Fibroblast of mammary gland (primary cell): ENCODE measurements around the gene DDO.
A peak's percentile ranks its signal among the peaks of the same experiment; 100 is the strongest.
"Not testable (repeated sequence)": the region's sequence is repeated elsewhere in the genome, so short reads cannot be mapped to it uniquely, and the experiment has no call there.

ENCODE experiments used
- DNase-seq: peaks from one replicate; pipeline ENCODE4 v3.0.0-alpha.2; 2010; ENCODE audit warnings: low read depth
- H3K4me3 ChIP-seq: 2 replicates; pipeline ENCODE4 v1.5.1; 2011; ENCODE audit warnings: low read depth, mild to moderate bottlenecking, low read length, moderate library complexity; ENCODE audit not compliant: control insufficient read depth
- CTCF ChIP-seq: conservative IDR thresholded peaks from 2 replicates; pipeline ENCODE4 v1.5.1; 2011; ENCODE audit warnings: low read depth, low read length, inconsistent platforms; ENCODE audit not compliant: control insufficient read depth, insufficient read depth

Gene DDO

GRCh38 chr6:110354153-110354552 lies 61.2 kb downstream of the DDO start:
- no peak overlapping the region for H3K4me3 ChIP-seq
- TF ChIP-seq CTCF, result no peak
- no peak for DNase-seq

DNA sequence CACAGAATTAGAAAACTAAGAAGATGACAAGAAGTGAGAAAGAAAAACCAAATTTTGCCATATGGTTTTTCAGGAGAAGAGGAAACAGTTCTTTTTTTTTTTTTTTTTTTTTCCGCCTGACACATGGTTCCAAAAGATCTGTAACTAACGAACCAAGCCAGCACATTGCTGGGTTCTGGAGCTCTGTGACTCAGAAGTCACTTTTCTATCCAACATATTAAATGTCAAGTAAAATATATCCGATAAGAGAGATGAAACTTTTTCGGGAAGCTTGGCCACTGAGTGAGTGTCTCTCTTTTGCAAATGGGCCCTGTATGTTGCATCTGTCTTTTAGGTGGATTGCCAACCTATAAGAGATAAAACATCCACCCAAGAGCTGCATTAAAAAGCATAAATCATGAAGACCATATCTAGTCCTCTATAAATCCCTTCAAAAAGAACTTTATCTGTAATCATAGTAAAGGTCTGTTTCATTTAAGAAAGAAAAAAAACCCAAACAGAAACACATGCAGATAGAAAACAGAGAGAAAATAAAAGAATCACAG lies 61.8 kb downstream of the DDO start:
- no peak for DNase-seq
- H3K4me3 ChIP-seq, result no peak overlapping the region
- no peak for TF ChIP-seq CTCF

- no peak overlapping the region for H3K4me3 ChIP-seq
- peak; percentile 4 for DNase-seq
- no peak for TF ChIP-seq CTCF
Measured at GRCh38 chr6:110352563-110353262, 62.7 kb downstream of the DDO start.

DNA sequence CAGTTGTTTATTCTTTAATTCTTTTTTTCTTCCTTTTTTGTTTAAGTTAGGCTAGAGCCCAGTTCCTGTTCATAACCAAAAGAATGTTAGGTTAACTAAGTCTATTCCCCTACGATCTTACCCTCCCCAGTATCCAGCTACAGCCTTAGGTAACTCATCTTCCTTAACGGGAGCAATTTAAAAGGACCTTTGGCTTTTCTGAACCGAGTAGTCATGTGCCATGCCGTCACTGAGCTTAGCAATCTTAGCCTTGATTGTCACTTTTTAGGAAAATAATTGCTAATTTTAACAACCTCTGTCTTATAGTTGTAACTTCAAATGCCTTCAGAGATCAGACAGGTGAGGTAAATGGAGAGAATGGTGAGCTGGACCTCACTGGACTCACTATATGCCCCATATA lies 63.4 kb downstream of the DDO start:
- TF ChIP-seq CTCF, result no peak
- DNase-seq, result no peak

DNA sequence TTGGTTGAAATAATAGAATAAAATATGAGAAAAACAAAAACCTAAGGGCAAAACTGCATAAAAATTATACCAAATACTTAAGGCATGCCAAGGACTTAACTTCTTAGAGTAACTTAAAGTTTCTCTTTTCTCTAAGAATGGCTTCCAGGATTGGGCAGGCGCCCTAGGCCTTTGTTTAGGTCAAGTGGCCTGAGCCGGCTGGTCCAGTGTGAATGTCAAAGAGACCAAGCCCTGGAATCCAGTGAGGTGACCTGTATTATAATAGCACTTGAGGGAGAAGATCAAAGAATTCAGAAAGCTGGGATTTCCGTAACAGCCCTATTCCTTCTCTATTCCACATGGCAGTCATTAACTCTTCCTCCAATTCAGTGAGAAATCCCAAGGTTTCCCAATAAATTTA lies 63.8 kb downstream of the DDO start:
- no peak for DNase-seq
- no peak overlapping the region for H3K4me3 ChIP-seq
- no peak for TF ChIP-seq CTCF

More for the DNA sequence above, 63.4 kb downstream of the DDO start:
- no peak overlapping the region for H3K4me3 ChIP-seq

GRCh38 chr6:110350593-110350992 lies 64.8 kb downstream of the DDO start:
- not testable (repeated sequence) for DNase-seq, H3K4me3 ChIP-seq

GRCh38 chr6:110348961-110349690 lies 66.2 kb downstream of the DDO start:
- TF ChIP-seq CTCF, result no peak
- DNase-seq, result no peak
- no peak overlapping the region for H3K4me3 ChIP-seq
